SK-N-SH (cell line): ENCODE measurements around the gene SNED1. TPM values are rescaled to one million over a fixed set of nuclear protein-coding genes. Genes with fewer than 3 reads are reported as not detected.

Experiments
- CTCF ChIA-PET: fragments of 300-600, 350-600 bp; formaldehyde crosslinking; extraction: SDS; loops from one replicate; lab custom pipeline; 2021; lab: Yijun Ruan, JAX
- POLR2A ChIA-PET: fragments of 350-600 bp; sonication (Branson Sonifier 250); formaldehyde crosslinking; extraction: SDS; loops from one replicate; lab custom pipeline; 2020; ENCODE audit warnings: antibody characterized with exemption, inconsistent platforms; lab: Yijun Ruan, JAX
- DNase-seq: peaks from one replicate; pipeline ENCODE4 v3.0.0; 2012
- H2AFZ ChIP-seq: fragments of 200-600 bp; sonication (generic); 2 replicates; pipeline ENCODE4 v1.8.1; 2016; ENCODE audit warnings: antibody characterized with exemption, mild to moderate bottlenecking, low read depth
- H3F3A ChIP-seq: fragments of 200-600 bp; sonication (generic); replicated peaks from 2 replicates; pipeline ENCODE3; 2016; ENCODE audit warnings: antibody characterized with exemption, mild to moderate bottlenecking; ENCODE audit not compliant: insufficient read depth
- H3K27ac ChIP-seq, 2 experiments: fragments of 200-500 bp in 1 of 2; fragments of 200-600 bp in 1 of 2; sonication (Bioruptor generic) in 1 of 2; sonication (generic), shearing (Covaris generic) in 1 of 2; 2 replicates each; pipeline versions ENCODE4 v1.5.1 to v1.6.1; 2014 to 2016; ENCODE audit warnings: low read depth in 2 of 2, inconsistent platforms in 1 of 2, low read length in 1 of 2, mild to moderate bottlenecking in 1 of 2, mixed read lengths in 1 of 2
- H3K27me3 ChIP-seq: fragments of 200-600 bp; sonication (generic), shearing (Covaris generic); 2 replicates; pipeline ENCODE4 v1.6.1; 2016; ENCODE audit warnings: mixed run types; ENCODE audit not compliant: insufficient read depth
- H3K36me3 ChIP-seq, 2 experiments: fragments of 200-500 bp in 1 of 2; fragments of 200-600 bp in 1 of 2; sonication (Bioruptor generic) in 1 of 2; sonication (generic) in 1 of 2; replicated peaks in 1 of 2; 2 replicates each; pipeline versions ENCODE3 to v1.5.1; 2014 to 2016; ENCODE audit warnings: low read length in 1 of 2, mild to moderate bottlenecking in 1 of 2; ENCODE audit not compliant: insufficient read depth in 2 of 2, control insufficient read depth in 1 of 2
- H3K4me1 ChIP-seq, 2 experiments: fragments of 200-500 bp in 1 of 2; fragments of 200-600 bp in 1 of 2; sonication (Bioruptor generic) in 1 of 2; sonication (generic), shearing (Covaris generic) in 1 of 2; 2 replicates each; pipeline versions ENCODE4 v1.5.1 to v1.6.1; 2014 to 2016; ENCODE audit warnings: low read depth in 1 of 2, low read length in 1 of 2, mixed run types in 1 of 2; ENCODE audit not compliant: insufficient read depth in 2 of 2, control insufficient read depth in 1 of 2
- H3K4me2 ChIP-seq: fragments of 200-600 bp; sonication (generic), shearing (Covaris generic); 2 replicates; pipeline ENCODE4 v1.6.1; 2017; ENCODE audit warnings: mixed run types
- H3K4me3 ChIP-seq, 2 experiments: fragments of 200-500 bp in 1 of 2; fragments of 200-600 bp in 1 of 2; sonication (Bioruptor generic) in 1 of 2; sonication (generic), shearing (Covaris generic) in 1 of 2; 2 replicates each; pipeline versions ENCODE4 v1.5.1 to v1.8.1; 2014 to 2016; ENCODE audit warnings: low read depth in 2 of 2, inconsistent platforms in 1 of 2, low read length in 1 of 2, mild to moderate bottlenecking in 1 of 2, mixed read lengths in 1 of 2, moderate library complexity in 1 of 2
- H3K79me2 ChIP-seq: fragments of 200-600 bp; sonication (generic); 2 replicates; pipeline ENCODE4 v1.8.1; 2017; ENCODE audit warnings: mild to moderate bottlenecking; ENCODE audit not compliant: insufficient read depth
- H3K9ac ChIP-seq: fragments of 200-600 bp; sonication (generic); 2 replicates; pipeline ENCODE4 v1.6.1; 2017; ENCODE audit warnings: mixed run types
- H3K9me2 ChIP-seq: fragments of 200-600 bp; sonication (generic); 2 replicates; pipeline ENCODE4 v1.6.1; 2017; ENCODE audit warnings: mixed run types
- H3K9me3 ChIP-seq: fragments of 200-600 bp; sonication (generic); 2 replicates; pipeline ENCODE4 v1.6.1; 2017; ENCODE audit warnings: mixed run types, mild to moderate bottlenecking, moderate library complexity
- H4K20me1 ChIP-seq: fragments of 200-600 bp; sonication (generic); 2 replicates; pipeline ENCODE4 v1.6.1; 2017; ENCODE audit warnings: mild to moderate bottlenecking, mixed run types; ENCODE audit not compliant: insufficient read depth
- CHD2 ChIP-seq: fragments of 150-350 bp; IDR thresholded peaks from 2 replicates; pipeline ENCODE4 v1.6.1; 2018; ENCODE audit warnings: low read length; ENCODE audit not compliant: partially characterized antibody
- CTCF ChIP-seq: fragments of 200-600 bp; sonication (generic); IDR thresholded peaks from 2 replicates; pipeline ENCODE4 v1.6.1; 2017; ENCODE audit warnings: antibody characterized with exemption, mild to moderate bottlenecking, moderate library complexity
- FOSL2 ChIP-seq: IDR thresholded peaks from 2 replicates; pipeline ENCODE4 v1.4.0; 2012; ENCODE audit warnings: low read depth, mild to moderate bottlenecking, moderate library complexity, borderline replicate concordance
- GABPA ChIP-seq: IDR thresholded peaks from 2 replicates; pipeline ENCODE4 v1.4.0; 2012; ENCODE audit warnings: low read depth, mild to moderate bottlenecking
- MEF2A ChIP-seq: IDR thresholded peaks from 2 replicates; pipeline ENCODE4 v1.4.0; 2012; ENCODE audit warnings: low read depth, borderline replicate concordance
- NRF1 ChIP-seq: IDR thresholded peaks from 2 replicates; pipeline ENCODE4 v1.6.1; 2012; ENCODE audit warnings: low read depth, mild to moderate bottlenecking, low read length
- RAD21 ChIP-seq: IDR thresholded peaks from 2 replicates; pipeline ENCODE4 v1.6.1; 2012; ENCODE audit warnings: mild to moderate bottlenecking, low read length
- REST ChIP-seq: IDR thresholded peaks from 2 replicates; pipeline ENCODE4 v1.6.1; 2012; ENCODE audit warnings: mild to moderate bottlenecking, low read depth, low read length, moderate library complexity
- RFX5 ChIP-seq: IDR thresholded peaks from 2 replicates; pipeline ENCODE4 v1.6.1; 2012; ENCODE audit warnings: mild to moderate bottlenecking, improper control_type of control experiment, low read length
- SIN3A ChIP-seq: IDR thresholded peaks from 2 replicates; pipeline ENCODE4 v1.6.1; 2012; ENCODE audit warnings: low read depth, mild to moderate bottlenecking, low read length, moderate library complexity, borderline replicate concordance
- TCF12 ChIP-seq: IDR thresholded peaks from 2 replicates; pipeline ENCODE4 v1.4.0; 2012
- TEAD4 ChIP-seq: IDR thresholded peaks from 2 replicates; pipeline ENCODE4 v1.4.0; 2012; ENCODE audit warnings: mild to moderate bottlenecking, borderline replicate concordance; ENCODE audit not compliant: insufficient read depth
- ZBTB33 ChIP-seq: IDR thresholded peaks from 2 replicates; pipeline ENCODE4 v1.4.0; 2012; ENCODE audit warnings: low read depth, borderline replicate concordance
- WGBS: methylation state at CpG from one replicate; pipeline ENCODE4 v1.1.6; 2017; ENCODE audit warnings: low lambda C conversion rate; 5-methylcytosine and 5-hydroxymethylcytosine counted together
- polyA plus RNA-seq, 3 experiments: library from polyadenylated mRNA; depleted of rRNA; stranded (reverse); fragments of >200 nt; gene quantifications; 2 replicates each; pipeline ENCODE4 v1.2.3, GENCODE V29; 2012

SNED1 gene
- polyA plus RNA-seq, 1 of the 3 experiments (the other 2 are of a cell fraction) = 0.03 TPM

- ChIA-PET POLR2A (no interaction called here), CTCF (no interaction called here)
- H3K4me1 ChIP-seq = peaks cover 0 to 3% of the 10 kb centered on the region in 2 experiments; a peak in 1 of 4 replicates
- no peak for TF ChIP-seq RFX5
- no peak for TF ChIP-seq RAD21
- no peak for TF ChIP-seq ZBTB33
- no peak for TF ChIP-seq TCF12
- TF ChIP-seq FOSL2 = no peak
- TF ChIP-seq MEF2A = no peak
- TF ChIP-seq TEAD4 = no peak
- TF ChIP-seq CHD2 = no peak
- TF ChIP-seq REST = no peak
- no peak for TF ChIP-seq SIN3A
- no peak for TF ChIP-seq NRF1
- no peak for TF ChIP-seq GABPA
- no peak for TF ChIP-seq CTCF
- TF ChIP-seq, all 33 proteins: peak for 0
- peak overlapping the region in 1 of 2 experiments; percentile 36; a peak in 2 of 4 replicates for H3K4me3 ChIP-seq
- H3K79me2 ChIP-seq = no peaks in the 10 kb centered on the region
- H2AFZ ChIP-seq = no peak overlapping the region
- H3K27me3 ChIP-seq = no peaks in the 10 kb centered on the region
- peak; percentile 69 for DNase-seq
- WGBS = no CpG with 5 or more reads among the region's 71 CpGs
- H3K9ac ChIP-seq = no peak overlapping the region
- no peaks in the 10 kb centered on the region for H3K9me2 ChIP-seq
- H3K27ac ChIP-seq = no peak overlapping the region
- H3K36me3 ChIP-seq = no peaks in the 10 kb centered on the region
- no peaks in the 10 kb centered on the region; the same call in 1 of the 2 replicates for H3K9me3 ChIP-seq
- H3F3A ChIP-seq = no peaks in the 10 kb centered on the region
- no peaks in the 10 kb centered on the region for H4K20me1 ChIP-seq
- H3K4me2 ChIP-seq = no peak overlapping the region
These were observed 775 bp downstream of the SNED1 start for GRCh38 chr2:240998995-240999791.
